SKM-1 treated with dmso at 0.1 percent for 144 hours (cell line): ENCODE data around the gene ARHGAP15.

Experiments
- DNase-seq: peaks from one replicate; lab custom pipeline; 2025; ENCODE audit not compliant: unreplicated experiment; lab: John Stamatoyannopoulos, UW

The ARHGAP15 gene

GRCh38 chr2:143223556-143223955 lies 94.3 kb downstream of the ARHGAP15 start:
- DNase-seq: no peak

DNA sequence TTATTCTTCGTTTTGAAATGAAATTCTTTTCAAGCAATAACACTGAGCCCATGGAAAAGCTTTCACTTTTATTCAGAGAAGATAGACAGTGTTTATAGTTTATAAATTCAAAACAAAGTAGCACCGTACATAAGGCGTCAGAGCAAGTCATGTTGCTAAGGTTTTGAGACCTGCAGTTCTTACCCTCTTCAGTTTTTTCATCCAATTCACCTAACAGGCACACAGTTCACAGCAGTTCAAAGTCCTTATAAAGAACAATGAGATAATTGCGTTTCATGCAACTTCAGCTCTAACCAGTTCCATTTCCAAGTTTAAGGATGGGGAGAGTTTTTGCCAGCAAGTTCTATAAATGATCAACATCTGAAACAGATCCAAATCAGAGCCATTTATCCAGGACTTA lies 96.7 kb downstream of the ARHGAP15 start:
- no peak for DNase-seq

DNA sequence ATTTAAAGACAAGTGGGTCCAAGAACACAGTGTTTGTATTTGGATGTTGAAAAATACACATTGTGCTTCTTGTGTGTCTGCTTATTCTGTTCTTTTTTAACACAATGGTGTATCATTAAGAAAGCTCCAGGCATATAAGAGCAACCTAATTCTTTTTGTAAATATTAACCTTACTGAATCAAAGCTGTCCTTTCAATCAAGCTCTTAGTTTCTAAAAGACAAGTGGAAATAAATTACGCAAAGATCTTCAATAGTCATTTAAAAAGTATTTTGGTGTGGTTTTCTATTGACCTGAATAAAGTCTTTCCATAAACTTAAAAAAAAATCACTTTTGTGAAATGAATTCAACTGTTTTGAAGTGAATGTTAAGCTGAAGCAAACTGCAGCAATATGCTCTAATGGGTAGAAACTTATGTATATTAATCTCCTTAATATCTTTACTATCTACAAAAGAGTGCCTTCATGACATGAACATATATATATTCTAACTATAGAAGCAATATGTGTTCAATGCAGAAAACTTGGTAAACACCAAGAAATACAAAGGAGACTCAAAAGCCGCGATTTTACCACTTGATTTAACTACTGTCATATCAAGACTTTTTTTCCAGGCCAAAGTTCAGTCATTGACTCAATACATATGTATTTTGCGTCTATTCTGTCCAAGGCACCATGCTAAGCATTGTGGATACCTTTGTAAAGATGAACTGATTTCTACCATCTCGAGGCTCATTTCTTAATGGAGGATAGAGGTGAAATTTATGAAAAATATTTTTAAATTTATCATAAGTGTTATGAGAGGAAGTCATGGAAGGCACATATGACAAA lies 97.7 kb downstream of the ARHGAP15 start:
- no peak for DNase-seq

GRCh38 chr2:143229411-143229810 lies 100.2 kb downstream of the ARHGAP15 start:
- DNase-seq: no peak

DNA sequence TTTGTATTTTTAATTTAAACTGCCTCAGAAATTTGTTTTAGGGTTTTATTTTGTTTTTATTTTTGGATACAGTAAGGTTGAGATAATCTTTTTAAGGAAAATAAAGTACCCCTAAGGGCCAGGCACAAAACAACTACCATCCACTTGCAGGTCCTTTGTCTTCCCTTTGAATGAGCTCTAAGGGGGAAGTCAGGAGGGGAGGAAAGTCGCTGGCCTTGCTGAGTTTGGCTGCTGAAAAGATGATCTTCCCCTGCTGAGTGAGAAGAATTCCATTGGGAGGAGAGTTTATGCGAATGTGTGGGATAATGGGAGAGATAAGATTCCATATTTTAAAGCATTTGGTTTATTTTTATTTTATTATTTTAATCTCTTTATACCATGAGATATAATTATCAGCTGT lies 100.7 kb downstream of the ARHGAP15 start:
- DNase-seq: no peak

GRCh38 chr2:143230506-143231253 lies 101.5 kb downstream of the ARHGAP15 start:
- no peak for DNase-seq

GRCh38 chr2:143231254-143231645 lies 102.0 kb downstream of the ARHGAP15 start:
- DNase-seq: no peak

DNA sequence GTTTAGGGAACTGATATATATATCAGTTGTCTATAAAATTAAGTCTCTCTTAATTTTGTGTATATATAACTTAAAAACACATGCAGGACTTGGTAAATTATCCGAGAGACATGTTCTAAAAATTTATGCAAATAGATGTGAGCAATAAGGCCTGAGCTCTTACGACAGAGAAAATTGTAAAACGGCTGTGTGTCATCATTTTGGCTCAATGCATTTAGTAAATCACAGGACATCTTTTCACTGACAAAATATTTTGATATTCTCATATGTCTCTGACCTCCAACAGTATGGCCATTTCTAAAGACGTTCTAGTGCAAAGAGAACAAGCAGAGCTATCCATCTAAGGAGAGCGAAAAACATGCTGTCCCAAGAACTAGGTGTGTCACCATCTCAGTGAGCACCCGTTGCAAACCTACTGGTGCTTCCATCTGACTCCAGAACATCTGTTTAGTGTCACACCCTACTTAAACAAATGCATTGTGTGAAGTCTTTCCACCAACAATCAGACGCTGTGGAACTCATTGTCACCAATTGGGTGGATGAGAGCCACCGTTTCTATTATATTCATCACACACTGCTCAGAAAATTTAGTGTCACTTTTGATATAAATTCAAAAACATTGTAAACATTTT lies 108.0 kb downstream of the ARHGAP15 start:
- DNase-seq: no peak

- DNase-seq: no peak
These were observed 112.3 kb downstream of the ARHGAP15 start for GRCh38 chr2:143241403-143242088.

GRCh38 chr2:143246246-143246645 lies 117.0 kb downstream of the ARHGAP15 start:
- DNase-seq: no peak

GRCh38 chr2:143246815-143247744 lies 117.9 kb downstream of the ARHGAP15 start:
- DNase-seq: no peak

DNA sequence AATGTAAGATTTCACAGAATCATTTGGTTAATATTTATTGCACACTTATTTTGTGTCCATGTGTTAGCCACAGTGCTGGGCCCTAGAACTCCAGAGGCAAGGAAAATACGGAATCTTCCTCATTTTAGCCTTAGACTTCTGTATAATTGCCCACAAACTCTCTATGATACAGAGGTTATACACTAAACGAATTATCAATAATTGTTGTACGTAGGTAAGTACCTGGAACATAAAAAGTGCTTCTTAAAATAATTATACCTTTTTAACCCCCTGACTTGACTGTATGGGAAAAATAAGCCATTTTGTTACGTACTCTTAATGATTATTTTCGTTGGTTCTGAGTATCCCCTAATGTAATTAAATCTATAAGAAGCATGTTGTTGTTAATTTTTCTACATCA lies 119.4 kb downstream of the ARHGAP15 start:
- DNase-seq: no peak

DNA sequence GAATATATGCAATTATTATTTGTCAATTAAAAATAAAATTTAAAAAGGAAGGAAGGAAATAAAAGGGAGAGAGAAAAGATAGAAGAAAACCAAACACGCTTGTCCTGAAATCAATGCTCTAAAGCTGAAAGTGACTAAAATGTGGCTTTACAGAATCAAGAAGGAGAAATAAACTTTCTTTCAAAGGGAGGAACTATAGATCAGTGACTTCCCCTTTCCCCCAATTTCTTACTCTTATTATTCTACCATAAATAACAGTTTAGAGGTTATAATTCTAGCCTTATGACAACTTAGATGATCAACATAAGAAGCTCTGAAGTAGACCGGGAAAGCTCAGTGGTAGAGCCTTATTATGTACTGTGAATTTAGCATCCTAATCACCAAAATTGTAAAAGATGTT lies 122.5 kb downstream of the ARHGAP15 start:
- no peak for DNase-seq

- no peak for DNase-seq
These were observed 123.1 kb downstream of the ARHGAP15 start for GRCh38 chr2:143252138-143252907.

DNA sequence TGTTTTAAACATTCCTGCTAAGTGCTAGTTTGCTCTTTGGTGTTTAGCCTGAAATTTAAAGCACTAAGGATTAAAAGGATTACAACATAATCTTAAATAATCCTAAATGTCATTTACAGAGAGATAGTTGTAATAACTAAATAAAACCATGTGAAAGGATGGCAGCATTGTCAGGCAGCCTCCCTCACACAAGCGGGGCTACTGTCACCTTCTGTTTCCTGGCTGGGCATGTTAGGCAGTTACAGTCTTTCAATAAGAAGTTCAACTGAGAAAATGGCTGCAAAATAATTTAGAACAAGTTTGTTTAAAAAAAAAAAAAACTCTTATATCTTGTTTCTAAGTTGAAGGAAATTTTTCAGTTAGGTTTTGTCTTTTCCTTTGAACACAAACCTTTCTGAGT lies 124.9 kb downstream of the ARHGAP15 start:
- DNase-seq: no peak

- no peak for DNase-seq
These were observed 125.9 kb downstream of the ARHGAP15 start for GRCh38 chr2:143255086-143255485.

- no peak for DNase-seq
These were observed 126.7 kb downstream of the ARHGAP15 start for GRCh38 chr2:143255899-143256298.

DNA sequence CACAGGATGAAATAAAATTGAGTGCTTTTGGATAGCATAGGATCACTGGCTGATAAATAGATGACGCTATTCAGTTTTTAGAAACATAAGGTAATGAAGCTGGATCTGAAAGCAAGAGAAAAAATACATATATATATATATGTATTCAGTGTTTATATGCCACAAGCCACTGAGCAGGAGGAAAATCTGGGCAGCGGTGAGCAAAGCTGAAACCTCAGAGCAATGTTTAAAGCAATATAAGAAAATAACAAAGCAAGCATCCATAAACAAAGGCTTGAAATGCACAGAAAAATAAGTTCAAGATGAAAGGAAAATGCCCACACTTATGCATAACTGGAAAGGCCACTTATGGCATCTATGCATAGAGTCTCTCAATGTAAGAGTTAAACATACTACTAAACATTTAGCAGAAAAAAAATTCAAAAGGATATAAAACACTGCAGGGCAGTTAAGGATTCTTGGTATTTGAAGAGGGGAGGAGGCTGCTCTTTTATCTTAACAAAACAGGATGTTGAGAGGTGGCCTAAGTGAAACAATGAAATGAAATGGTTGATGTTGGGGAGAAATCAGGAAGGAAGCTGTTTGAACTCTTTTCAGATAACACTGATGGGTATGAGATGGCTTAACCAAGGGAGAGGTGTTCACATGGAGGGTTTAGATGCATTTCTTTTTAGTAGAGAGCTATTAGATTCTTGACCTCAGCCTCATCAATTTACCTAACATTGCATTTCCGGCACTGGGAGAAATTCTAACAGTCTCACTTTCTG lies 129.1 kb downstream of the ARHGAP15 start:
- DNase-seq: no peak
